Smooth muscle cell of the brain vasculature (primary cell): Measurements from ENCODE around the gene SBNO1.
"Not testable (repeated sequence)": the region's sequence is repeated elsewhere in the genome, so short reads cannot be mapped to it uniquely, and the experiment has no call there.

Experiments
- DNase-seq: peaks from one replicate; pipeline ENCODE4 v3.0.0-alpha.2; 2012; ENCODE audit warnings: low read depth, low spot score

The SBNO1 gene

GRCh38 chr12:123270214-123271000 is 94.2 kb downstream of the SBNO1 start:
- no peak for DNase-seq

- no peak for DNase-seq
These were observed 94.8 kb downstream of the SBNO1 start for GRCh38 chr12:123269896-123270213.

GRCh38 chr12:123269395-123269892 is 95.2 kb downstream of the SBNO1 start:
- DNase-seq, result no peak

DNA sequence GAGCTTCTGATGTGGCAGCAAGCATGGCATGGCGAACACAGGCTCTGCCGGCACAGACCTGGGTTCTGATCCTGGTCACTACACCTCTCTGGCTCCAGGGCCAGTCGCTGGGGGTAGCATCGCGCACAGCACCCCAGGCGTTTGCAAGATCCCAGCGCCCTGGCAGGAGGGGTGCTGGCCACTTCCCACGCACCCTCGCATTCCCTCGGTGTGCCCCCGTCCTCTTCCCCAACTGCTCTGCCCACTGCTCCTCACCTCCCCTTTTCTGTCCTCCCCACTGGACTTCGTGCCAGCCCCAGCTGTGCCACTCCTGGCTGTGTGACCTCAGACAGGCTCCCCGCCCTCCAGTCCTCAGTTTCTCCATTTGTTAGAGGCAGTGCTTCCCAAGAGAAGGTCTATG is 95.8 kb downstream of the SBNO1 start:
- no peak for DNase-seq

- no peak for DNase-seq
These were observed 96.4 kb downstream of the SBNO1 start for GRCh38 chr12:123267991-123268843.

- DNase-seq, result no peak
These were observed 97.2 kb downstream of the SBNO1 start for GRCh38 chr12:123267335-123267920.

- DNase-seq, result no peak
These were observed 97.9 kb downstream of the SBNO1 start for GRCh38 chr12:123266679-123267277.

DNA sequence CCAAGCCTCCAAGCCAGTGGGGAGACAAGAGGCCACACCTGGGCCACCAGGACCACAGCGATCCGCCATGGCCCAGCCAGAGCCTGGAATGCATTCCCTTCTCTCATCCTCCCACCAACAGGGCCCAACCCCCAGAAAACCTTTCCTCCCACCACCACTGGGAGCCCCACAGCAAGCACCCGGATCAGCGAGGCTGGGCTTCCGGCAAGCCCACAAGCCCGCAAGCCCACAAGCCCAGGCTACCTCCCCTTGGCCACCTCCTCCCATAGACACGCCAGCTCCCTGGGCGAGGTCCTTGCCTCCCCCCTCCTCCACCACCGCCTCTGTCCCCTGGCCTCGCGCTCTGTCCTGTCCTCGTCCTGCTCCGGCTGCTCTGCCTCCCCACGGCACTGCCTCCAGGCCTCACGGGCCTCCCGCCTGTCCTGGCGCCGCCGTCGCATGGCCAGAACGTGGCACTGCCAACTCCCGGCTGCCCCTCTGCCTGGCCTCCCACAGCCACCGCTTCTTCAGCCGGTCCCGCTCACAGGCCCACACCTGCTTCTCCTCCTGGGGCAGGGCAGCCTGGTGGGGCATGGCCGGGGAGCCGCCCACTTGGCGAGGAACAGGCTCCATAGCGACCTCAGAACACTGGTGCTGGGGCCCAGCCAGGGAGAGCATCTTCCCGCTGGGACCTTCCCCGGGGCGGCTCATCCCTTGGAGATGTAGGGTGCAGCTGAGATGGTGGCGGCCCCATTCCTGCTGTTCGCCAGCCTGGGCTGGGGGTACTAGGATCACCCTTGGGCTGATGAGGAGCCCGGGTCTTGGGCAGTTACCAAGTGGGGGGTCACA is 98.6 kb downstream of the SBNO1 start:
- no peak for DNase-seq

GRCh38 chr12:123264642-123265041 is 100.0 kb downstream of the SBNO1 start:
- no peak for DNase-seq

- no peak for DNase-seq
These were observed 101.3 kb downstream of the SBNO1 start for GRCh38 chr12:123263196-123263817.

DNA sequence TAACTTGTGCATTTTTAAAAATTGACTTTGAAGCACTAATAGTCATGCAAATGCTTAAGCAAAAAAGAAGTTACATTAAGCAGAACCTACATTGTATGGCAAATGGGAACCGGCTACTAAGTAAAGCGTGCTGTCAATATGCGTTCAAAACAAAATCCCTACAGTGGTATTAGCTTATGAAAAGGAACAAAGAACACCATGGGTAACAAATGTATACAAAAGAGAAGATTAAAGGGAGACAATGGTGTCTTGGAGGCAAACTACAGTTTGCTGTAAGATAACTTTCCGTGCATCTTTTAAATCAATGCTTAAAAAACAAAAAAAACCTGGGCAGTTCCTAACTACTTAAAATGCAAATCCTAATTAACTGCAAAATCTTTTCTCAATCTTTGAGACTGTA is 103.5 kb downstream of the SBNO1 start:
- DNase-seq, result no peak

GRCh38 chr12:123260081-123260480 is 104.6 kb downstream of the SBNO1 start:
- no peak for DNase-seq

DNA sequence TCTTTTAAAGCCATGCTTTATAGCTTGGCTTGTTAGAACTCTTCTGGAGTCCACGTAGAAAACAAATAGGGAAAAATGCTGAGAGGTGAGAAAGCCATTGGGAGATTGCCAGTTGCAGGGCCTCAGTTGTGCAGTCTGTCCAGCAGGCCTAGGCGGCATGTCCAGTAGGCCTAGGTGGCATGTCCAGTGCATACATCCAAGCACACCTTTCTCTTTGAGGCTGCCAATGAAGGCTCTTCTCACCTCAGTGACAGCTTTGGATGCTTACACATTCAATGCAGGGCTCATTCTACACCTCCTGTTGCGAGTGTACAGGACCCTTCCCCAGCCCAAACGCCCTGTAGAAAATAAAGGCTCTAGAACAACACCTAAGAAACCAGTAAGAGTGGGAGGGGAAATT is 106.1 kb downstream of the SBNO1 start:
- no peak for DNase-seq

DNA sequence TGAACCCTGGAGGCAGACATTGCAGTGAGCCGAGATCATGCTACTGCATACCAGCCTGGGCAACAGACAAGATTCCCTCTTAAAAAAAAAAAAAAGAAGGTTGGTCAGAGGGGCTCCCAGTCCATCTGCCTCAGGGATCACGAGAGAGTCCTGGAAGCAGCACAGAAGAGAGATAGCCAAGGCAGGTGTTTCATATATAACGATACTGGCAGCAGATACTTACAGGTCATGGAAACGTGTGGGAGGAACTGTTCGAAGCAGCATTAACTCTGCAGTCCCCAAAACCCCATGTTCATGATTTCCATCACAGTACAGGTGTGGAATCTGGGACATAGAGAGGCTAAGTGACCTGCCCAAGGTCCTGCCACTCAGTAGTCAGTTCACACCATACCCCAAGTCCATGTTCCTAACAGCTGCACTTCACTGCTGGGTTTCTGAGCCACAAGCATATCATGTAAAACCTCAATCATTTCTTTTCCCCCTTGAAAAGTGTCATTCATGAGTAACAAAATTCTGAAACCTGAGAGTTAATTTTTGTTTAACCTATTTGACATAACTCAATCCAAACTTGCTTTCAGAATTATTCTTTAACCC is 109.7 kb downstream of the SBNO1 start:
- no peak for DNase-seq

- no peak for DNase-seq
These were observed 110.8 kb downstream of the SBNO1 start for GRCh38 chr12:123253641-123254459.

- not testable (repeated sequence) for DNase-seq
These were observed 112.3 kb downstream of the SBNO1 start for GRCh38 chr12:123252365-123252764.

DNA sequence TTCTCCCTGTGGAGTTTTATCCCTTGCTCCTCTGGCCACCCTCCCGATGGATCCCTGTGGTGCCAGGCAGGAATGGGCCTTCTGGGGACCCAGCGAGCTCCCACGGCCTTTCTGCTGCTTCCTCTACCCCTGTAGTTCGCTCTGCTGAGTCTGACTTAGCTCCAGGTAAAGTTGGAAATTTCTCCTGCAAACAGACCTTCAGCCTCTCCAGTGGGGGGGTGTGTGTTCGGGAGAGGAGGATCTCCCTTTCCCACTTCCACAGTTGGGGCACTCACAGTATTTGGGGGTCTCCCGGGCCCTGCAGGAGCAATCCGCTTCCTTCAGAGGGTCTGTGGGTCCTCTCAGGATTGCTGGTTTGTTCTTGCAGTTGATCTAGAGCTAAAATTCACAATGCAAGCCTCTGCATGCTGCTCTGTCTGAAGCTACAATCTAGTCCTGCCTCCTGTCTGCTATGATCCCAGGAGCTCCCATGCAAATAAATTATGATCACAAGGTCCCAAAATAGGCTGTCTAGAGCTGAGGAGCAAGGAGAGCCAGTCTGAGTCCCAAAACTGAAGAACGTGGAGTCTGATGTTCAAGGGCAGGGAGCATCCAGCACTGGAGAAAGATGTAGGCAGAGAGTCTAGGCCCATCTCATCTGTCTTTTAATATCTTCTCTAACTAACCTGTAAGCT is 113.1 kb downstream of the SBNO1 start:
- DNase-seq, result no peak

DNA sequence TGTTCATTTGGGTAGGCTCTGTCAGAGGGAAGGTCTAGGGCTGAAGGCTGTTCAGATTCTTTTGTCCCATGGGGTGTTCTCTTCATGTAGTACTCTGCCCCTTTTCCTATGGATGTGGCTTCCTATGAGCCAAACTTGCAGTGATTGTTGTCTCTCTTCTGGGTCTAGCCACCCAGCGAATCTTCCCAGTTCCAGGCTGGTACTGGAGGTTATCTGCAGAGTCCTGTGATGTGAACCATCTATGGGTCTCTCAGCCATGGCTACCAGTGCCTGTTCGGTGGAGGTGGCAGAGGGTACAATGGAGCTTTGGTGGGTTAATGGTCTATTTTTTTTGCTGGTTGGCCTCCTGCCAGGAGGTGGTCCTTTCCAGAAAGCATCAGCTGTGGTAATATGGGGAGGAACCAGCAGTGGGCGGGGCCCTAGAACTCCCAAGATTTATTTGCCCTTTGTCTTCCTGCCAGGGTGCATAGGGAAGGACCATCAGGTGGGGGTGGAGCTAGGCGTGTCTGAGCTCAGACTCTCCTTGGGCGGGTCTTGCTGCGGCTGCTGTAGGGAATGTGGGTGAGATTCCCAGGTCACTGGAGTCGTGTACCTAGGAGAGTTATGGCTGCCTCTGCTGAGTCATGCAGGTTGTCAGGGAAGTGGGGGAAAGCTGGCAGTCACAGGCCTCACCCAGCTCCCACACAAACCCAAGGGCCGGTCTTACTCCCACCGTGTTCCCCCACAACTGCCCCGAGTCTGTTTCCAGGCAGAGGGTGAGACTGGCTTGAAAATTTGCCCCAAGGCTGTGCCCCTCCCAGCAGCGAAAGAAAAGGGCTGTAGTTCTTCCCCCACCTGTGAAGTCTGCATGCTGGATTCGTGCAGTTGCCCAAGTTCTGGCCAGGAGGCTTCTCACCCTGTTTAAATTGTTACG is 113.9 kb downstream of the SBNO1 start:
- DNase-seq, result no peak
